Epithelial cell of esophagus (primary cell): ENCODE results near the gene CLSTN2.

Experiments used
- DNase-seq: peaks from one replicate; pipeline ENCODE4 v3.0.0; 2010; ENCODE audit warnings: low read depth
- H3K4me3 ChIP-seq: 2 replicates; pipeline ENCODE4 v1.5.1; 2011; ENCODE audit warnings: mild to moderate bottlenecking, low read length, control low read depth
- CTCF ChIP-seq: IDR thresholded peaks from 2 replicates; pipeline ENCODE4 v1.5.1; 2011; ENCODE audit warnings: low read depth, mild to moderate bottlenecking, low read length, control low read depth, inconsistent platforms; ENCODE audit not compliant: insufficient read depth; ENCODE audit errors: missing control alignments

The CLSTN2 gene

DNA sequence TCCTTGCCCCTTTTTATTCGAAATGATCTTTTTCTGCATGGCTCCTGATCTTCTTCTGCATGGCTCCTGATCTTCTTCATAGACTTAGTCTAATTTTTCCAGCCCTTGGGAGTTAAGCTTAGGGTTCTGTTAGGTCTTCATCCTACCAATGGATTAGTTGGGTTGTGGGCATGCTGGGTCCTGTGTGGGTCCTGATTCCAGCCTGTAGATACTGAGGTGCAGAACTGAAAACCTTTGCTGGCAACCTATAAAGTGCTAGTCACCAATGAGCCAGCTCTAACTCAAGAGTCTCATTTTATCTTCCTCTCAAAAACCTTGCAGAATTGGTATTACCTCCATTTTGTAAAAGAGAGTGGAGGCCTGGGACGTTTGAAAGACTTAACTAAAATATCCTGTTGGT lies 229.2 kb downstream of the CLSTN2 start:
- no peak overlapping the region for H3K4me3 ChIP-seq
- TF ChIP-seq CTCF = no peak
- no peak for DNase-seq

DNA sequence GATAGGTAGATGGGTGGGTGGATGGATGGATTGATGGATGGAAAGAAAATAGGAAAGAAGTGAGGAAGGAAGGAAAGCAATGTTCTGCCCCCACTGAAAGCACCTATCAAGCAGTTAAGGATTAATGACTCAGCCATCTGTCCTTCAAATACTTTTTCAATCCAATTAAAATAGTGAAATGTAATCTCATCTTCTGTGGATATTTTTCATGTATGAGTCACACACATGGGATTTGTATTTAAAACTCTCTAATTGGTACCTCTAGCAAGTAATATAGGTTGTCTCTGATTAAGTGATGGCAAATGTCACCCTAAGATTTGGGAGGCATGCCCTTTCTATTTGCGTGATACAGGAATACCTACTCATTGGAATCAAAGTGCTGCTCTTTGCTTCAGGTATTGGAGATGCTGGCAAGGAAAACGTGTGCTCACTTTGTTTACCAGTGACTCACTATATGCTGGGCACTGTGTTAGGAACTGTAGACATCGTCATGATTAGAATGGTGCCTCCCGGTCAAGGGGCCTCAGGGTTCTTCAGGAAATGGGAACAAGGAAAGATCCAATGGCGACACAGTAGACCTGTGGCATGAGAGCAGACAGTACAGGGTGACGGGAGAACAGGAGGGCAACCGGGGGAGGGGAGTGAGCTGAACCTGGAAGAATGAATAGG lies 230.1 kb downstream of the CLSTN2 start:
- no peak for TF ChIP-seq CTCF
- no peak overlapping the region for H3K4me3 ChIP-seq
- DNase-seq = peak; percentile 41

DNA sequence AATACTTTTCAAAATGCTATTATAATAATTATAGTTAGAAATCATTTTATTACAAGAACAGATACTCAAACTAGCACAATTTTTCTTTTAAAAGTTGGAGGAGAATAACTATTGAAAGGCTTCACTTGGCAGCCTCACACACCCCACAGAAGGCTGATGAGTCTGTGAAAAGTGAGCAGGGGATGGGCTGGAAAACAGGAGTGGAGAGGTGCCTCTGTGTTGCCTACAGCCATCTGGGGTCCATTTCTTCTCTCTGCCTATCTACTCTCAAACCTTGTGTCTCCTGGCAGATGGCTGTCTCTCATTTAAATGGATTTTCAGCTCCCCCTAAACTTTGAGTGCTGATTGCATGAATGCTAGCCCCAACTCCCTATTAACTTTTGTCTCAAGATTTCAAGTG lies 230.8 kb downstream of the CLSTN2 start:
- H3K4me3 ChIP-seq = no peak overlapping the region
- no peak for TF ChIP-seq CTCF
- DNase-seq = no peak

GRCh38 chr3:140166861-140167599 lies 232.0 kb downstream of the CLSTN2 start:
- no peak for TF ChIP-seq CTCF
- H3K4me3 ChIP-seq = no peak overlapping the region
- no peak for DNase-seq

DNA sequence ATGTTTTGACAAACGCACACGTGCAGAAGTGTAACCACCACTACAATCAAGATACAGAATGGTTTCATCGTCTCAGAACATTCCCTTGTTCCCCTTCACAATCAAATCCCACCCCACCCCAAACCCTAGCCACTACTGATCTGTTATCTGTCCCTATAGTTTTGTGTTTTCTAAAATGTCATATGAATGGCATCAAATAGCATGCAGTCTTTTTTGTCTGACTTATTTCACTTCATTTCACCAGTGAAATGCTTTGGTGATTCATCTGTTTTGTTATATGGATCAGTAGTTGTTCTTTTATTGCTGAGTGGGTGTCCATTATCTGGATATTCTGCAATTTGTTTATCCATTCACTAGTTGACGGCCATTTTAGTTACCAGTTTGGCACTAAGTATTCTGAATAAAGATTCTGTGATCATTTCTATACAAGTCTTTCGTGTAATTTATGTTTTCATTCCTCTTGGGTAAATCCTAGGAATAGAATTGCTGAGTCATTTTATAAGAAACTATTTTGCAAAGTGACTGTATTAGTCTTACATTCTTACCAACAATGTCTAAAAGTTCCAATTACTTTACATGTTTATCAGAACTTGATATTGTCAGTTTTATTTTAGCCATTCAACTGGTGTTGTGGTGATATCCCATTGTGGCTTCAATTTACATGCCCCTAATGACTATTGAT lies 232.8 kb downstream of the CLSTN2 start:
- no peak for DNase-seq
- H3K4me3 ChIP-seq = no peak overlapping the region
- TF ChIP-seq CTCF = no peak

DNA sequence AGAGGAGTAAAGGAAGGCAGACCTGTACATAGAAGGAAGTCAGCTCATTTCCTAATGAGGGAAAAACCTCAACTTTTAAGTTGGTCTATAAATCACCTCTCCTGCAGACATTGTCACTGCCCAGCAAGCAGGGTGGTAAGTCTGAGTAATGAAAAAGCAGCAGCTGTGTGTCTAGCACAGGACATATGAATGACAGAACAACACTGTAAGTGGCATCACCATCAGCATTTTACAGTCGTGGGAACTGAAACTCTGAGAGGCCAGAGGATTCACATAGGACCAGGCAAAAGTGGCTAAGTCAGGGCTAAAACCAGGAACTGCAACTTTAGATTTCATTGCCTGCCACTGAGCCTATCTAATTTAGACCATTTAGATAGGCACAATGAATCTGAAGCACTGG lies 235.6 kb downstream of the CLSTN2 start:
- no peak for DNase-seq
- TF ChIP-seq CTCF = no peak
- no peak overlapping the region for H3K4me3 ChIP-seq
